Measurements from ENCODE around the gene MGAT4A.

MGAT4A gene

DNA sequence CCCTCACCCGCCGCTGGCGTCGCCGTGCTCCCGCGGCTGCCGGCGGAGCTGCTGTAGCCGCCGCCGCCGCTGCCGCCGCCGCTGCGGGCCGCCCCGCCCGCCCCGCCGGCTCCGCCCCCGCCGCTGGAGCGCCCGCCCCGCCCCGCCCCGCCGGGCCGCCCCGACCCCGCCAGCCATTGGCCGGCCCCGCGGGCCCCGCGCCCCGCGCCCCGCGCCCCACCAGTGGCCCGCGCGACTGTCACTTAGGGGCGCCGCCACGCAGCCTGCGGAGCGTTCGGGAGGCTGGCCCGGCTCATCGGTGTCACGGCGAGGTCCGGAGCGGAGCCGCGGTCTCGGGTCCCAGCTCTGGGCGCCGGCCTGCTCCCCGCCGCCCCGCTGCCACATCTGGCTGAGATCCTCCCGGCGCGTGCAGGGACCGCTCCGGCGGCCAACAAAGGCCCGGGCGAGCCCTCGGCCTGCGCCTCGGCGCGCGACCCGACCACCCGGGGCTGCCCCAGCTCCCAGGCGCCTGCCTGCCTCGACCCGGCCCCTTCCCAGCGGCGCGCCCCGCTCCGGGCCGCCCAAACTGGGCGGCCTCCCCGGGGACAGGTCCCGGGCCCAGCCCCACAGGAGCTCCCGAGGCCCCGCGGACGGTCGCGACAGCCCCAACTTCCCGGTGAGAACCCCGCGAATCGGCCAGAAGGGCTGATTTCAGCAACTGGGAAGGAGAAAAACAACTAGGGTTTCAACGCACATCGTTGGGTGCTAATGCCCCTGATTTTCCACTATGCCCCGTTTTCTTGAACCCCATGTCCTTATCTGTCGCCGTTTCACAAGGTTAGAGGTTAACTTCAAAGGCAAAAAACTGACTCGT is at the start of gene MGAT4A:
Gene MGAT4A, minus strand, starts transcription at position 92 of the 853 bp plus-strand sequence. CDS start 4,800 bp downstream, outside the sequence.
- peak; percentile 87 for DNase-seq (ENCODE audit: low spot score)

DNA sequence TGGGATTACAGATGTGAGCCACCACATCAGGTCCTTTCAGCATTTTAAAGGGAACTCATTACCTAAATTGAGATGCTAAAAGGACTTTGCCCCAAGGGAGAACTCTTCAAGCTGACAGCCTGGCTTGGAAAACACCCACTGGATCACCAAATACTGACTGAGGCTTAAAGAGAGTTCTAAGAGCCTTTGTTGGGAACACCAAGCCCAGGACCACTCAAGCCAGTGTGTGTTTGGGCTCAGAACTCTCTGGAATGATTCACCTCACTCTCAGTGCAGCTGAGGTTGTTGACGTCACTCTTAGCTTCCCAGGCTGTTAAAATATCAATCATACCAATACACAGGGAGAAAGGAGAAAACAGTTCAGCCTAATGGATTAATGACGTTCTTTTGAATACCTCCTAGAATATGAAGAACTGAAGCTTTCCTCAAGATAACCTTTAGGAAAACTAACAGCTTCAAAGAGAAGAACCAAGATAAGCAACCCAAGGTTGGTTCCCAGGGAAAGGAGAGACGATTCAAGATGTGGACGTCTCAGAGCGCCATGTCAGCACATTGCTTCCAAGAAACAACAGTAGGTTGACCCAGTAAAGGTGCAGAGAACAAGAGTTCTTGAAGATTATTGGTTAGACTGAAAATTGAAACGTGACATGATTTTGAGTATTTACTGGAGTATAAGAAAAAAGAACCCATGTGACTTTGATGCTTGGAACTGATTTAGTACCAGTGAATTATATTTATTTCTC is 48.0 kb upstream of the MGAT4A start:
- no peak for DNase-seq (ENCODE audit: low spot score)

DNA sequence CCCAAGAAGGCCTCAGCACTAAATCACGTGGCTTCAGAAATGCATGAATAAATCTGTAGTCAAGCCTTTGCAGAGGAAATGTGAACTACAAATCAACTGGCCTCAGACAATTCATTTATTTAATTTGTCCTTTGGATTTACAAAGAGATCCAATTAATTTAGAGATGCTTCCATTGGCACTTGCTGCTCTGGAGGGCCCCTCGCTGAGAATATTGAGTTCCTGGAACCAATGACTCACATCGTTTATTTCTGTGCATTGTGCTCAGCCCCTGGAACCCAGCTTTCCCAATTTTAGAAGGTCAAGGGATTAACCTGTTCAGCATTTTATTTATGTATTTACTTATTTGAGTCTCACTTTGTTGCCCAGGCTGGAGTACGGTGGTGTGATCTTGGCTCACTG is 47.2 kb upstream of the MGAT4A start:
- DNase-seq (ENCODE audit: low spot score) = no peak

DNA sequence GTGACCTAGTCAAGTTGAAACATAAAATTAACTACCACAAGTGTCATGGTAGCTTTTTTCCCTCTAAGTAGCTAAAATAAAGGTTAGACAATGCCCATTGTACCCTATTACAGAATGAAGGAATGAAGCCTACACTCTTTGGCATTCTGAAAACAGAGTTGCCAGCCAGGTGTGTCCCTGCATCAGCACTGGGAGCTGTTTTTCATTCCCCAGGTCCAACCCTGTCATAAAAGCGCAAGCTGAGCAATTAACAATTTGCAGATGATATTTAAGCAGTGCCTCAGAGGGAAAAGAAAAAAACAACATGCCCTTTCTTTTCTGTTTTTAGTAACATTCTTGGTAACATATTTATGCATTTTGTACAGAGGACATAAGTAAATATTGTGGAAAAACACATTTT is 46.8 kb upstream of the MGAT4A start:
- no peak for DNase-seq (ENCODE audit: low spot score)

DNA sequence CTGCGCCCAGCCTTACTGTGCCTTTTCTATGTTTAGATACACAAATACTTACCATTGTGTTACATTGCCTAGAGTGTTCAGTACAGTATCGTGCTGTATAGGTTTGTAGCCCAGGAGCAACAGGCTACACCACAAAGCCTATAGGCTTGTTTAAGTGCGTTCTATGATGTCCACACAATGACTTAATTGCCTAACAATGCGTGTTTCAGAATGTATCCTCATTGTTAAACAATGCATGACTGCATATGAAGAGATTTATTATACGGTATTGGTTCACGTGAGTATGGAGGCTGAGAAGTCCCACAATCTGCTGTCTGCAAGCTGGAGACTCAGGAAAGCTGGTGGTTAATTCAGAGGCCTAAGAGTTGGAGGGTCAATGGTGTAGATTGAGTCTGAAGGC is 46.1 kb upstream of the MGAT4A start:
- DNase-seq (ENCODE audit: low spot score) = no peak

DNA sequence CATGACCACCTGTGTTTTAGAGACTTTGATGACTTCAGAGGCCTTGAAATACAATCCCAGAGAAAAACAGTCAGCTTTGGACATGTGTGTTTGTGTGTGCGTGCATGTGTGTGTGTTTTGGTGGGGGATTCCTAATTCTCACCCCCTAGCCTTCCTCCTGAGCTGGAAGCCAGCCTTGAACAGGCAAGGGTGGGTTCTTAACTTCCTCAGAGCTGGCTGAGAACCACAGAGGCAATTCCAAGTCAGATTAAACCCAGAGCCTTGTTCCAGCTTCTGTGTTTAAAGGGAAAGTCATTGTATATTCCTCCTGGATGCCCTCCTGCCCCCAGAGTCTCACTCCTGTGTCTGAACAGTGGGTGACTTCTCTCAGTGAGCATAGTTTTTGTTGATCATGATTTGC is 45.2 kb upstream of the MGAT4A start:
- DNase-seq (ENCODE audit: low spot score) = no peak

DNA sequence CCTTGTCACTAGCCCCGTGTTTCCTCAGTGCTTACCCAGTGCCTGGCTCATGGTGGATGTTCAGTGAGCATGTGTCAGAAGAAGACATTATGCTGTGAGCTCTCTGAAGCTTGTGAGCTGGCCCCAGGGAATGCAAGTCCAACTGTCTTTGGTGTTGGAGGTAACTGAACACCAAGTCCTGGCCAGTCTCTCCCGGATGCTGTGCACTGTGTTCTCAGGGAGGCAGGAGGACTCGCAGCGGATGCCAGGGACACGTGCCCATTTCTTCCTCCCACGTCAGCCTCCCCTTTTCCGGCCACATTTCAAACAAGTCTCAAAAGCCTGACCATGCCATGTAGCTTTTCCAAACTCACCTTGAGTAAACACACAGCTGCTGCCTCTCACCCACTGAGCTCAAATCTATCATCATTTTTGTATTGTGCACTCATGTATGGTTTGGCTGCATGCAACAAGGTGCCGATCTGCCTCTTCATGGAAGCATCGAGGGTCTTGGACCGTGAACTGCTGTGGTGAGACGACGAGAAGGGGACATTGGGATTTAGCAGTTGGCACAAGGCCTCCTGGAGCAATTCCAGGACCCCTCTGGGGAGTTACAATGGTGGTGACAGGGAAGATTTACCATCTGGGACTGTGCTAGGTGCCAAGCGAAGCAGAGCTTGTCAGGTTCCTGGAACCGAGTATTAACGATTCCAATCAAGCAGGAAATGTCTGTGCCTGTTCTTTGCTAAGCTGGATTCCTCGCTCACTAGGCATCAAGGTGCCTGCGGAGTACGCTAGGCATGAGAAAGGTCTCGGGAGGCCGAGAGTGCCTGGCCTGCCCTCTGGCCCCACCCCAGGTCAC is 44.4 kb upstream of the MGAT4A start:
- no peak for DNase-seq (ENCODE audit: low spot score)

DNA sequence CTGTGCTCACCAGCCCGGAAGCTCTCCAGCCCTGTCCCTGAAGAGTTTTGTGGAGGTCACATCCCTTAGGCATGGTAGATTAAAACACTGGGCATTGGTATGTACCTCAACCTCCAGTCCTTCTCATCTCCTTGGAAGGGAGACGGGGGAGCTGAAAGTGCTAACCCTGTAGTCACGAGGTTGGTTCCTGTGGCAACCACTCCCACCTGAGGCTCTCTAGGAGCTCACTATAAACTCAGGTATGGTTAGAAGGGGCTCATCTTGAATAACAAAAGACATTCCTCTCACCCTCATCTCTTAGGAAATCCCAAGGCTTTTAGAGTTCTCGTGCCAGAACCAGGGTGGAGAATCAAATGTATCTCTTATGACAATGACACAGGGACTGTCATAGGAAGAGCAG is 43.0 kb upstream of the MGAT4A start:
- no peak for DNase-seq (ENCODE audit: low spot score)

DNA sequence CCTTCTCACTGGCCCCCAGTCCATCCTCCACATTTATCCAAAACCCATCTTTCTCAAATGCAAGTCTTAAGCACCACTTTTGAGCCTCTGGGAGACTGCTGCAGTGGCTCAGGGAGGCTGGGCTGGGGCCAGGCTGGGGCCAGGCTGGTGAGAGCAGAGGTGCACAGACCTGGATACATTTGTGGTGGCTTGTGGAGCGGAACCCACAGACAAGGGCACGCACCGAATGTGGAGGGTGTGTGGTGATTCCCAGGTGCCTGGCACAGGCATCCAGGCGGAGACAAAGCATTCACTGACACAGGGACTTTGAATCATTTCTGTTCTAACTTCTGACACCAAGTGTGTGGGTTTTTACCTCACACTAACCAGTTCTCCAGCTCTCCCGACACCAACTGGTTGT is 42.2 kb upstream of the MGAT4A start:
- no peak for DNase-seq (ENCODE audit: low spot score)

DNA sequence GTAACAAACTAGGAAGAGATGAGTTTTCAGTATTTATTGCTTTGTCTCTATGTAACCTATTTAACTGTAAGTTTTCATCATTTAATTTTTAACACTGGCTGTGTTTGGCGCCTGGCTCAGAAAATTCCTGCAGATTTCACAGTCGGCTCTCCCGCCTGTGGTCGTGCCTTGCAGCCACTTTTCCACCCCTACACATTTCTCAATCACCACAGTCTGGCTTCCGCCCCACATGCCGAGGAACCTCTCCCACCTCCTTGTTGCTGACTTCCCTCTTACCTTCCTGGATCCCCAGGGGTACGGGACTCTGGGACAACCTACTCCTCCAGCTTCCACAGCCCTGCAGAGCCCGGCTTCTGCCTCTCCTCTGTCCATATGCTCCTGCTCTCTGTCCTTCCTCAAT is 41.6 kb upstream of the MGAT4A start:
- no peak for DNase-seq (ENCODE audit: low spot score)

DNA sequence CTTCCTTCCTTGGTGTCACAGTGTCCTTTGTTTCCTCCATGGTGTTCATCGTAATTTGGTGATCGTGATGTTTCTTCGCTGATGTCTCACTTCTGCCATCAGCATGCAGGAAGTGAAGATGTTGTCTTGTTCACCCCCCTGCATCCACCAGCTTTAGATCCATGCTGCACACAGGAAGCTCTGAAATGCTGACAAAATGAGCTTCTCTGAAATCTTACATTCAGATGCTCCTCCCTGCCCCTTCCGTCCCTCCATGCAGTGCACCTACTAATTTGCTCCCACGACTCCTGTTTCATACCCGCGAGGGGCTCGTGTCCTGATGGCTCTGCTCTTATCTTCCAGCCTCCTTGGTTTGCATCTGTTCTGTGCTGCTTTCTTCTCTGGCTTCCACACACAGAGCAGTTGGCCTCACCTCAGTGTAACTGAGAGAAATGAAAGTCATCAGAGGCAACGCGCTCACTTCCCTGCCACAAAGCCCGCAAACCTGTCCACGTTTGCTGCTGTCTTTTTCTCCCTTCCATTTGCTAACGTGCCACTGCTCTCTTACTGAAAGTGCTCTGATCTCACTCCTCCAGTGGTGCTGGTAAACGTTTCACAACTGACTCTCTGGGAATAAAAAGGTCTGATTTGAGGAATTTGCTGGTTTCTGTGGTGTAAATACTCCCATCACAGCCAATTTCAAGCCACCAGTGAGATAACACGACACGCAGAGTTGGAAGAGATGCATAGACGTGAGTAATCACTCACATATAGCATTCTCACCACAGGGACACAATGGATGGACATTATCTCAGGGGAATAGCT is 41.0 kb upstream of the MGAT4A start:
- no peak for DNase-seq (ENCODE audit: low spot score)

DNA sequence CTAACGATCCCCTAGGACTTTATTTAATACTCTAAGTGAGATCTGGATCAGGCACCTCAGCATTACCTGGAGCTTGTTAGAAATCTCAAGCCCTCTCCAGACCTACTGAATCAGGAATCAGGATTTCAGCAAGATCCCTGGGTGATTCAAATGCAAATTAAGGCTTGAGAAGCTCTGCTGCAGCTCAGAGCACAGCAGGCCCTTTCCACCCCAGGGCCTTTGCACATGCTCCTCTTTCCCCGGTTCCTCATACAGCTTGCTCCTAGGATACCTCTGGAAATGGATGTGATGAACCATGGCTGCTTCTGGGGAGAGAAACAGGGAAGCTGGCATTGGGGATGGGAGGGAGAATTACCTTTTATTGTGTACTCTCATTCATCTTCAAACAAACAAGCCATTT is 40.3 kb upstream of the MGAT4A start:
- no peak for DNase-seq (ENCODE audit: low spot score)

DNA sequence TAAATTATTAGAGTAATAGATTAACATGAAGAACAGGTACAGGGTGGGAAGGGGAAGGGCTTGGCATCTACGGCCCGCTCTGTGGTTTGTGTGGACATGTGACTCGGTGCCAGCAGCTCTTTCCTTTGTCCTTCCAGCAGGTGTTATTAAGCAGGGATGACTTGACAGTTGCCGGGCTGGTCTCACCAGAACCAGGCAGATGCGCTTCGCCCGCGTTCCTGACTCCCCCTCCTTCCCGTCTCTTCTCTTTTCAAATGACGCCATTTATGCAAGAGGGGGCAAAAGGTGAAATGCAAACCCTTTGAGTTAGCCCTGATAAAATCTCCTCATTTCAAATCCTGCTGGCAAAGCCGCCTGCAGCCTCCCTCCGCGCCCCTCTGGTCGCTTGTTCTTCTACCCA is 38.9 kb upstream of the MGAT4A start:
- no peak for DNase-seq (ENCODE audit: low spot score)

DNA sequence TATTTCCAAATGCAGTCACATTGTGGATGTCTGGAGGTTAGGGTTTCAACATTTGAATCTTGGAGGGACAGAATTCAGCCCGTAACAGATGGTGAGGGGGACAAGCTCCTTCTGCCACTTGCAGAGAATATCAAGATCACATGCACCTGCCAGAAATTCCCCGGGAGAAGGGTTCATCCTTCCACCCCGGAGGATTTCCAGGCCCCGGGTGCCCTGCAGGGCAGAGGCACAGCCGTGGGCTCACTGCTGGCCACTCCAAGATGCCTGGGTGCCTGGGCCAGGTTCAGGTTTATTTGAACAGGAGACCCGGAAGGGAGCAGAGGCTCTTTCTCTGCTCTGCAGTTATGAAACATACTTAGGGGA is 38.2 kb upstream of the MGAT4A start:
- no peak for DNase-seq (ENCODE audit: low spot score)

DNA sequence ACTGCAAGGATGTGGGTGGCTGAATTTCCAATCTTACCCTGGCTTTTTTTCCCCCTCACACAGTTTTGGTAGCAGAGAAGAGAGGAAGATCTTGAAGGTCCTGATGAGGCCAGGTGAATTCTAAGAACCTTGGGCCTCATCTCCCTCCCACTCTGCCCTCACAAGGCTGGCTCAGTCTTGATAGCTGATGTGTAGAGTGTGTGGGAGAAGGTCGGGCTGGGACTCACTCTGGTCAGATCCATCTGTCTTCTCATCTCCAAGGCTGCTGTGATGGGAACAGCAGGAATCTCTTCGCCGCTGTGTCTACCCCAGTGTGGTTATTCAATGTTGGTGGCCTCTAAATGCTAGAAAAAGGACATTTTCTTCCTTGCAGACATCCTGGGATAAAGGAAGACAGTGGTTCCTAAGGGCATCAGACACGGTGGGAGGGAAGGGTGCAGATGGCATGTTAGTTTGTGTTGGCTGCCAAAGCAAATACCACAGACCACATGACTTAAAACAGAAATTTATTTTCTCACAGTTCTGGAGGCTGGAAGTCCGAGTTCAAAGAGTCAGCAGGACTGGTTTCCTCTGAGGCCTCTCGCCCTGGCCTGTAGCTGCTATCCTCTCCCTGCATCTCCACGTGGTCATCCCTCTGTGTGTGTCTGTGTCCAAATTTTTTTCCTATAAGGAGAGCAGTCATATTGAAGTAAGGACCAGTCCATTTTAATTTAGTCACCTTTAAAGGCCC is 37.6 kb upstream of the MGAT4A start:
- no peak for DNase-seq (ENCODE audit: low spot score)

DNA sequence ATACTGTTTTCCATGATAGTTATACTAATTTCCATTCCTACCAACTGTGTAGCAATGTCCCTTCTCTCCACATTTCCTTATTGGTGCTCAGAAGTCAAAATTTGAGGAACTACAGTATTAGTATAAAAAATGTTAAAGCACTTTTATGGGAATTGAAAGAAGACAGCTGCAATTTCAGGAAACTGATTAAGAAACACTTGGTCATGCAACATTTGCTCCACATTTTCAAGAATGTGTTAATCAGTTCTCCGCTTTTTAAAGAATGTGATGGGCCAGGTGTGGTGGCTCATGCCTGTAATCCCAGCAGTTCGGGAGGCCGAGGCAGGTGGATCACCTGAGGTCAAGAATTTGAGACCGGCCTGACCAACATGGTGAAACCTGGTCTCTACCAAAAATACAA is 33.6 kb upstream of the MGAT4A start:
- DNase-seq (ENCODE audit: low spot score) = no peak

DNA sequence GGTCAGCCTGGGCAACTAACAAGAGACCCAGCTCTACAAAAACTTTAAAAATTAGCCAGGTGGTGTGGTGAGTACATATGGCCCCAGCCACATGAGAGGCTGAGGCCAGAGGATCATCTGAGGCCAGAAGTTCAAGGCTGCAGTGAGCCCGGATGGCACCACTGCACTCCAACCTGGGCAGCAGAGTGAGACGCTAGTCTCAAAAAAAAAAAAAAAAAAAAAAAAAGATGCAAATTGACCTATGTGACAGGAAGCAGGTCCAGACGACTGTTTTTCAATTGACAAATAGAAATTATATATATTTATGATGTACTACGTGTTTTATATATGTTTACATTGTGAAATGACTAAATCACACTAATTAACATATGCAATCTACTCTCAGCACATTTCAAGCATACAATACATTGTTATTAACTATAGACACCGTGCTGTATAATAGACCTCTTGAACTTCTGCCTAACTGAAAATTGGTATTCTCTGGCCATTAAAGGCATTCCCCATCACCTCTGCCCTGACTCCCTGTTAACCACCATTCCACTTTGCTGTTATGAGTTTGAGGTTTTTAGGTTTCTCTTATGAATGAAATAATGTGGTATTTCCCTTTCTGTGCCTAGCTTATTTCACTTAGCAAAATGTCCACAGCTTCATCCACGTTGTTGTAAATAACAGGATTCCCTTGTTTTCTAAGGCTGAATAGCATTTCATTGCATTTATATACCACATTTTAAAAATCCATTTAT is 32.4 kb upstream of the MGAT4A start:
- DNase-seq (ENCODE audit: low spot score) = no peak

DNA sequence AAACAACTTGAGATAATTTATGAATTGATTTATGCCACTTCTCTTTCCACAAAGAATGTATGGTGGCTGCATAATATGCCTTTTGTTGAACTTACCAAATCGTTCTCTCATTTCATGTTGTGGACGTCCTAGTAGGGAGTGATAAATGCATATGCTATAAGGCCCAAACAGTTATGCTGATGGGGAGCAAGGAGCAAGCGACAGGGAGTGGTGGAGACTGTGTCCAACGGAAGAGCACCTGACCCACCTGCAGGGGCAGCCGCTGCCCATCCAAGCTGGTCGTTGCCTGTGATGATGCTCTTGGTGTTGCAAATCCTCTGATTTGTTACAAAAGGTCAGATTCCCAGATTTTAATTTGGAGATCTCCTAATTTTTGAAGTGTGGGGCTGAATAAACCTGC is 31.0 kb upstream of the MGAT4A start:
- no peak for DNase-seq (ENCODE audit: low spot score)

DNA sequence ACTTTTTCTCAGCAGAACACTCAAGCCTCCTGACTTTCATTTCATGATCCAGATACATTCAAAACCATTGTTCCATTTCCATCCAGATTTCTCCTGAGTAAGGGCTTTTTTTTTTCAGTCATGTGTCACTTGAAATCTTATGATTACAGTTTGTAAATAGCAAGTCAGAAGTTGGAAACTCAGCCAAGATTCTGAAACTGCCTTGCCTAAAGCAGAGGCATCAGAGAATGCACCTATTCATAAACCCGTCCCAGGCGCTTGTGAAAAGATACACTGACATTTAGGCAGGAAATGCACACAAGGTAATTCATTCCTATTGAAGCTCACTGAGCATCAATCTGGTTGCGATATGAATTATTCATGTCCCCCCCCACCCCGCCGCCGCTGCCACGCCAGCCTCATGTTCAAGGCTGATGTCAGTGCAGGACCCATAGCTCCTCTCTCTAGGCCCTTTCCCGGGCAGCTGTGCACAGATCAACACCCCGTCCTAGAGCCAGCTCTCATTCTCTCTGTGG is 30.4 kb upstream of the MGAT4A start:
- DNase-seq (ENCODE audit: low spot score) = no peak
